SK-N-MC (cell line): ENCODE data around the gene PALM.
A peak's percentile ranks its signal among the peaks of the same experiment; 100 is the strongest.

Experiments
- DNase-seq: peaks from one replicate; pipeline ENCODE4 v3.0.0-alpha.2; 2011; ENCODE audit warnings: low read depth, low spot score
- H3K27ac ChIP-seq: fragments of 200-600 bp; sonication (generic); 2 replicates; pipeline ENCODE4 v1.5.1; 2016; ENCODE audit warnings: mixed run types
- H3K36me3 ChIP-seq: fragments of 200-600 bp; sonication (generic); 2 replicates; pipeline ENCODE4 v1.6.1; 2017; ENCODE audit warnings: antibody characterized with exemption, low read length, mixed read lengths; ENCODE audit not compliant: insufficient read depth
- H3K4me3 ChIP-seq: fragments of 200-600 bp; sonication (generic); 2 replicates; pipeline ENCODE4 v1.5.1; 2016
- H3K9ac ChIP-seq: fragments of 200-600 bp; sonication (generic); 2 replicates; pipeline ENCODE4 v1.8.0; 2017; ENCODE audit warnings: mixed run types, mixed read lengths; ENCODE audit not compliant: insufficient read length
- H3K9me3 ChIP-seq: fragments of 200-600 bp; sonication (generic); 2 replicates; pipeline ENCODE4 v1.6.1; 2017; ENCODE audit warnings: low read depth, mild to moderate bottlenecking, antibody characterized with exemption, low read length, moderate library complexity, mixed read lengths
- EZH2 ChIP-seq: fragments of 200-600 bp; sonication (generic); IDR thresholded peaks from one replicate; pipeline ENCODE4 v1.6.1; 2017; ENCODE audit warnings: antibody characterized with exemption
- FOXP2 ChIP-seq: optimal IDR thresholded peaks from 2 replicates; pipeline ENCODE3; 2011; ENCODE audit warnings: mild to moderate bottlenecking, moderate library complexity; ENCODE audit not compliant: insufficient read depth; ENCODE audit errors: extremely low read length, control extremely low read depth
- POLR2AphosphoS5 ChIP-seq: IDR thresholded peaks from 2 replicates; pipeline ENCODE4 v1.6.1; 2012; ENCODE audit warnings: mild to moderate bottlenecking, low read depth, low read length, borderline replicate concordance

Gene PALM

GRCh38 chr19:780935-781334 is 72.2 kb downstream of the PALM start:
- DNase-seq, result no peak
- Histone ChIP-seq H3K9ac (no peak overlapping the region), H3K4me3 (no peak overlapping the region), H3K36me3 (no peaks in the 10 kb centered on the region), H3K27ac (no peak overlapping the region), H3K9me3 (no peaks in the 10 kb centered on the region)
- TF ChIP-seq EZH2 (no peak), POLR2AphosphoS5 (no peak), FOXP2 (no peak)

DNA sequence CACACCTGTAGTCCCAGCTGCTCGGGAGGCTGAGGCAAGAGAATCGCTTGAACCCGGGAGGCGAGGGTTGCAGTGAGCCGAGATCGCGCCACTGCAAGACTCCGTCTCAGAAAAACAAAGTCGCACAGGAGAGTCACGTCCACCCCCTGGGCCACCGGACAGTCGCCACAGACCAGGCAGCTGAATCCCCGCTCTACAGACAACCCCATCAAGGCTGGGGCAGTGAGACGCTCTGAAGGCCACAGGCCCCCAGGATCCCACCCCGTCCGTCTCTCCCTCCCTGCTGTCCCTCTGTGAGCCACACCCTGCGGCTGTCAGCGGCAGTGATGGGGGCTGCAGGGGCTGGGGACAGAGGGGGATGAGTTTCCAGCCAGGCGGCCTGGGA is 73.1 kb downstream of the PALM start:
- no peak overlapping the region for H3K27ac ChIP-seq
- H3K4me3 ChIP-seq, result no peak overlapping the region
- no peak for DNase-seq
- H3K36me3 ChIP-seq, result no peaks in the 10 kb centered on the region
- TF ChIP-seq POLR2AphosphoS5, result no peak
- TF ChIP-seq FOXP2, result no peak
- no peak for TF ChIP-seq EZH2
- no peak overlapping the region for H3K9ac ChIP-seq
- H3K9me3 ChIP-seq, result no peaks in the 10 kb centered on the region

DNA sequence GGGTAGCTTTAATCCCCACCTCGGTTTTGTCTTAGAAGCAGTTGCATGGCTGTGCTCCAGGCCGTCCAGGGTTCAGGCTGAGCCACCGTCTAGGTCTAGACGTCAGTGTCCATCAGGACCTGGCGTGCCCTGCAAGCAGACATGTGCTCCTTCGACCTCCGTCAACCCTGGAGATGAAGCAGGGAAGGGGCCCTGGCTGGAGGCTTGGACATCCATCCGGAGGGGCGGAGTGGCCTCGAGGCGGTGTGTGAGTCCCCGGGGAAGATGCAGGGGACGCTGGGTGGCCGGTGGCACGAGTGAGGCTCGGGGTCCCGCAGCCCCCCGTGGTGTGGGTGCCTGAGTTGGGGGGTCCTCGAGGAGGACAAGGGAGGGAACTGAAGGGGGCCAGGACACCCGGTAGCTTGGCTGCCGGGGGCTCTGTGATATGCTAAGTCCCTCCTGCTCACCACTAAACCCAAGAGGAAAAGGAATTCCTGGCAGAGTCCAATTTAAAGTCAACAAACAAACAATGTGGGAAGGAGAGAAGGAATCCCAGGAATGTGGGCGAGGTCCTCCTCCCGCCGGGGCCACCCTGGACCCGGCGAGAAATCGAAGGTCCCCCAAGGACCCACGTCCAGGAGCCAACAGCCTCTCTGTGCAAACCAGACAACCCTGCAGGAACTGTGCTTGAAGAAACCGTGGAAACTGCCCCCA is 73.6 kb downstream of the PALM start:
- Histone ChIP-seq H3K4me3 (no peak overlapping the region), H3K36me3 (no peaks in the 10 kb centered on the region), H3K27ac (peak overlapping the region; percentile 68), H3K9me3 (no peaks in the 10 kb centered on the region), H3K9ac (peak overlapping the region; percentile 65)
- no peak for DNase-seq
- TF ChIP-seq FOXP2 (no peak), EZH2 (no peak), POLR2AphosphoS5 (no peak)

- Histone ChIP-seq H3K36me3 (no peaks in the 10 kb centered on the region), H3K9me3 (no peaks in the 10 kb centered on the region), H3K27ac (peak overlapping the region; percentile 68; the same call in 1 of the 2 replicates), H3K4me3 (no peak overlapping the region), H3K9ac (peak overlapping the region; percentile 65)
- no peak for DNase-seq
- TF ChIP-seq POLR2AphosphoS5 (no peak), EZH2 (no peak), FOXP2 (no peak)
Measured at GRCh38 chr19:782878-783668, 74.3 kb downstream of the PALM start.

DNA sequence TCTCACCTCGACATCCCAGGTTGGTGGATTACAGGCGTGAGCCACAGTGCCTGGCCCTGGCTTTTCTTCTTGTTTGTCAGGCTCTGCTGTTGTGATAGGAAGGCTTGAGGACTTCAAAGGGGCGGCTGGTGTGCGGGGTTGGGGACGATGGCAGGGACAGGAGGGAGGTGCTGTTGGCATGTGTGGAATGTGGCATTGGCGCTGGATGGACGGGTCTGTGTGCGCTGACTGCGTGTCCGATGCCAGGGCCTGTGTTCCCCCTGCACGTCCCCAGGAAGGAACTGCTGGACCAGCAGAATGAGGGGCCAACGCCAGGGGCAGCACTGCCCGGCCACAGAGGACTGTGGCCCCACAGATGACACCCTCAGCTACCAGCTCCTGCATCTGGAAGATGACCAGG is 75.8 kb downstream of the PALM start:
- no peak overlapping the region for H3K27ac ChIP-seq
- no peak overlapping the region for H3K4me3 ChIP-seq
- H3K9ac ChIP-seq, result no peak overlapping the region
- H3K9me3 ChIP-seq, result no peaks in the 10 kb centered on the region
- TF ChIP-seq FOXP2 (no peak), EZH2 (no peak), POLR2AphosphoS5 (no peak)
- no peaks in the 10 kb centered on the region for H3K36me3 ChIP-seq
- no peak for DNase-seq

DNA sequence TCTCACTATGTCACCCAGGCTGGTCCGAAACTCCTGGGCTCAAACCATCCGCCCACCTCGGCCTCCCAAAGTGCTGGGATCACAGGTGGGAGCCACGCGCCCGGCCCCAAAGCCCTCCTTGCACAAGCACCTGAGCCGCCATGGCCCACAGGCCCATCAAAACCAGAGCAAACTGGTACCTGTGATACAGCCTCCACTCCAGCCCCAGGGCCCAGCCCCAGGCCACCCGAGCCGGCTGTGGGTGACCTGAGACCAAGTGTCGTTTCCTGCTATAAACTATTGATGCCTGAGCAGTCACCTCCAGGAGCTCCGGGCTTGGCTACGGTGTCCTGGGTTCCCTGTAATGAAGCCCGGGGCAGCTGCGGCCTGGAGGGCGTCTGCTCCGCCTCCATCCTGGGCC is 78.8 kb downstream of the PALM start:
- Histone ChIP-seq H3K4me3 (no peak overlapping the region), H3K27ac (no peak overlapping the region), H3K9me3 (no peaks in the 10 kb centered on the region), H3K36me3 (no peaks in the 10 kb centered on the region), H3K9ac (no peak overlapping the region)
- DNase-seq, result no peak
- TF ChIP-seq EZH2 (no peak), POLR2AphosphoS5 (no peak), FOXP2 (no peak)

GRCh38 chr19:788686-788982 is 79.9 kb downstream of the PALM start:
- Histone ChIP-seq H3K9me3 (no peaks in the 10 kb centered on the region), H3K27ac (no peak overlapping the region), H3K4me3 (no peak overlapping the region), H3K9ac (no peak overlapping the region), H3K36me3 (no peaks in the 10 kb centered on the region)
- TF ChIP-seq EZH2, result no peak
- TF ChIP-seq FOXP2, result no peak
- TF ChIP-seq POLR2AphosphoS5, result no peak
- DNase-seq, result no peak

DNA sequence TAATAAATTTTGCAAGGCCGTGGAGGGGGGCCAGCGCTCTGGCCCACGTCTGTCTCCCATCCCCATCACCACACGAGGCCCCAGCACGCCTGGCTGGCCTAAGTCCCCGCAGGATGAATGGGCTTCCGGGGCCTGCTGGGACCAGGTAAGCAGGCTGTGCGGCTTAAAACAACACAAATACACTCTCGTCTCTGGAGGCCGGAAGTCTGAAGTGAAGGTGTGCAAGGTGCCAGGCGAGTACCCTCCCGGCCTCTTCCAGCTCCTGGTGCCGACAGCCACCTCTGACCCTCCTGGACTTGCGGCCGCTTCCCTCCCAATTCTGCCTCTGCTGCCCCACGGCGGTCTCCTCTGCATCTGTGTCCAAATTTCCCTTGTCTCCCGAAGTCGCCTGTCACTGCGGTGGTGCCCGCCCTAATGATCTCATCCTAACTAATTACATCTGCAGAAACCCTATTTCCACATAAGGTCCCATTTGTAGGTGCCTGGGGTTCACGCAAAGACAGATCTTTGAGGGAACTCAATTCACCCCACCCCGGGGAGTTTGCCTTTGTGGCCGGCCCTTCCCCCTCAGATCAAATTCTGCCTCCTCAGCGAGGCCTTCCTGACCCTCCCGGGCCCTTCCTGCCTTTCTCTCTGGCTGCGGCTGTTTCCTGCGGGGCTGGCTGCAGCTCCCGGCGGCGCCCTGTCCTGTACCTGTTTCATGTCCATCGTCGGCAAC is 80.4 kb downstream of the PALM start:
- Histone ChIP-seq H3K36me3 (no peaks in the 10 kb centered on the region), H3K9ac (no peak overlapping the region), H3K27ac (0 out of 2 replicates have a peak overlapping the region, but pooled peaks have one; percentile 19), H3K4me3 (no peak overlapping the region), H3K9me3 (no peaks in the 10 kb centered on the region)
- no peak for TF ChIP-seq FOXP2
- no peak for TF ChIP-seq POLR2AphosphoS5
- TF ChIP-seq EZH2, result no peak
- DNase-seq, result no peak
